ENCODE results near the gene TDRD3. TPM values are rescaled to one million over a fixed set of nuclear protein-coding genes. Genes with fewer than 3 reads are reported as not detected.

Gene TDRD3
- polyA plus RNA-seq, 1 of the 3 experiments (the other 2 are of a cell fraction), result 3.8 TPM

- Histone ChIP-seq H3K4me1 (ENCODE audit: control insufficient read depth in 1 of 2, insufficient read depth in 2 of 2, low read depth in 1 of 2, low read length in 1 of 2) (no peaks in the 10 kb centered on the region), H3K27me3 (ENCODE audit: insufficient read depth) (no peaks in the 10 kb centered on the region), H3K79me2 (ENCODE audit: insufficient read depth) (peaks cover 11% of the 10 kb centered on the region; the same call in 1 of the 2 replicates), H3K36me3 (replicated peaks in 1 of 2; ENCODE audit: control insufficient read depth in 1 of 2, insufficient read depth in 2 of 2, low read length in 1 of 2) (peaks cover 0 to 5% of the 10 kb centered on the region in 2 experiments), H3F3A (replicated peaks; ENCODE audit: insufficient read depth) (no peaks in the 10 kb centered on the region), H3K9me2 (no peaks in the 10 kb centered on the region), H3K4me2 (no peak overlapping the region), H3K9ac (no peak overlapping the region), H2AFZ (ENCODE audit: low read depth) (no peak overlapping the region), H3K4me3 (ENCODE audit: low read depth in 2 of 2, low read length in 1 of 2) (no peak overlapping the region), H3K27ac (ENCODE audit: low read depth in 2 of 2, low read length in 1 of 2) (no peak overlapping the region), H4K20me1 (ENCODE audit: insufficient read depth) (no peaks in the 10 kb centered on the region), H3K9me3 (no peaks in the 10 kb centered on the region)
- DNase-seq, result no peak
- POLR2A ChIA-PET, result no interaction called here
- TF ChIP-seq FOXJ3 (CRISPR knock-in tag; IDR thresholded peaks at IDR 0.05) (no peak), ELF1 (IDR thresholded peaks at IDR 0.05) (no peak), NFIC (IDR thresholded peaks at IDR 0.05; ENCODE audit: borderline replicate concordance) (no peak), GABPA (IDR thresholded peaks at IDR 0.05; ENCODE audit: low read depth) (no peak), MEF2A (IDR thresholded peaks at IDR 0.05; ENCODE audit: borderline replicate concordance, low read depth) (no peak)
- CTCF ChIA-PET, result interaction anchor here (1.1 to 1.3 kb wide), 2 partner anchors 24 to 658 kb away, joined by 3 to 5 read pairs; no protein-coding TSS in a partner anchor
- WGBS (ENCODE audit: low lambda C conversion rate), result 95% methylated on average over 1 of the region's 1 CpG
Observed at GRCh38 chr13:60441761-60442160, 44.7 kb downstream of the TDRD3 start.

DNA sequence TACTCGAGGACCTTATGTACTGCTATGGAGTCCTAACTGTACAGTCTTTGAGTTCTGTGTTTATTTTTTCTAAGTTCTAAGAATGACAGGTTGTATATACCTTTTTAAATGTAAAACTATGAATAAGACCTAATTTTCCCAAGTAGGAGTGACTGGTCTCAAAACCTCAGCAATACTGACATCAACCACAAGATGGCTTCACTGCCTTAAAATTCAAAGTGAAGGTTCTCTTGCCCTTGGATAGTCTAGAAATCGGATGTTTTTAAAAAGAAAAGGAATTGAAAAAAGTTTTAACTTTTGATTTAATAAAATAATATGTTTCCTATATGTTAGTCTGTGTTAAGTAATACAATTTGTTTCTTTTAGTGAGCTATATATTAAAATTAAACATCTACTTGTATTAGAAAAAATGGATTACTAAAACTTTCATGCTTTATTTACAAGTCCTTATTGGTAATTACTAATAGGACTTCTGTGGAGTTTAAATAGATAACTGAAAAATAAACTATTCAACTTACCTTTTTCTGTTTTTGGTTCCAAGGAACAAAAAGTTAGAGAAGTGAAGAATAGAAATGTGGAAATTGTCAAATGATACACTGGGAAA lies 52.0 kb downstream of the TDRD3 start:
- TF ChIP-seq SMC3 (IDR thresholded peaks at IDR 0.05; ENCODE audit: low read depth, low read length) (peak; percentile 51), CTCF (IDR thresholded peaks at IDR 0.05) (peak; percentile 76), RAD21 (IDR thresholded peaks at IDR 0.05; ENCODE audit: low read length) (peak; percentile 75), ELF1 (IDR thresholded peaks at IDR 0.05) (no peak), RCOR1 (IDR thresholded peaks at IDR 0.05; ENCODE audit: low read length) (no peak)
- no peaks in the 10 kb centered on the region for H3K4me1 ChIP-seq (ENCODE audit: control insufficient read depth in 1 of 2, insufficient read depth in 2 of 2, low read depth in 1 of 2, low read length in 1 of 2)
- H3K36me3 ChIP-seq (replicated peaks in 1 of 2; ENCODE audit: control insufficient read depth in 1 of 2, insufficient read depth in 2 of 2, low read length in 1 of 2), result no peaks in the 10 kb centered on the region
- H3K9me2 ChIP-seq, result no peaks in the 10 kb centered on the region
- H3K9ac ChIP-seq, result no peak overlapping the region
- ChIA-PET CTCF (interaction anchor here (0.6 to 3.1 kb wide), 20 partner anchors 10 to 1504 kb away, joined by 3 to 16 read pairs (median 3); partner anchors contain the start of gene TDRD3), POLR2A (no interaction called here)
- WGBS (ENCODE audit: low lambda C conversion rate), result 11% methylated on average over 2 of the region's 2 CpGs
- no peaks in the 10 kb centered on the region for H3K9me3 ChIP-seq
- no peak overlapping the region for H3K4me3 ChIP-seq (ENCODE audit: low read depth in 2 of 2, low read length in 1 of 2)
- H2AFZ ChIP-seq (ENCODE audit: low read depth), result no peak overlapping the region
- H3K27me3 ChIP-seq (ENCODE audit: insufficient read depth), result no peaks in the 10 kb centered on the region
- no peaks in the 10 kb centered on the region for H4K20me1 ChIP-seq (ENCODE audit: insufficient read depth)
- peaks cover 2% of the 10 kb centered on the region for H3F3A ChIP-seq (replicated peaks; ENCODE audit: insufficient read depth)
- no peak overlapping the region for H3K27ac ChIP-seq (ENCODE audit: low read depth in 2 of 2, low read length in 1 of 2)
- H3K79me2 ChIP-seq (ENCODE audit: insufficient read depth), result no peaks in the 10 kb centered on the region
- no peak overlapping the region for H3K4me2 ChIP-seq
- peak; percentile 24 for DNase-seq

DNA sequence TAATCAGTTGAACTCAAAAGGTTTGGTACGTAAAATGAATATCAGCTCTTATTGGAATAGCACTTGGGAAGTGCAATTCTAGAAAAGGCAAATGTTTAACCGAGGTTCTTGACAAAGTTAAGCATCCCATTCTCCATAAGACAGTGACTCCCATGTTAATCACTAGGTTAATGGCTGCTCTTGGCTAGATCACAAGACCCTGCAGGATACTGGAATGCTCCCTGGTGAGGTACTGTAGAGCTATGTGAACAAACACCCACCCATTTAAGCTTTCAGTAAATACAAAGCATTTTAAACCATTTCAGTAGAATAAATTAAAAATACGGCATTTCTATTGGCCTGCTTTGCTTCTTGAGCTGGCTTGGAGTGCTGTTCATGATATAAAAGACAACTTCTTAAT lies 56.5 kb downstream of the TDRD3 start:
- no peaks in the 10 kb centered on the region for H3K36me3 ChIP-seq (replicated peaks in 1 of 2; ENCODE audit: control insufficient read depth in 1 of 2, insufficient read depth in 2 of 2, low read length in 1 of 2)
- no peak for DNase-seq
- H3K27ac ChIP-seq (ENCODE audit: low read depth in 2 of 2, low read length in 1 of 2), result no peak overlapping the region
- ChIA-PET CTCF (interaction anchor here (0.9 to 1.8 kb wide), 3 partner anchors 10 to 1501 kb away, joined by 3 to 6 read pairs (median 4); no protein-coding TSS in a partner anchor), POLR2A (no interaction called here)
- H4K20me1 ChIP-seq (ENCODE audit: insufficient read depth), result no peaks in the 10 kb centered on the region
- 89% methylated on average over 3 of the region's 3 CpGs for WGBS (ENCODE audit: low lambda C conversion rate)
- no peaks in the 10 kb centered on the region for H3K4me1 ChIP-seq (ENCODE audit: control insufficient read depth in 1 of 2, insufficient read depth in 2 of 2, low read depth in 1 of 2, low read length in 1 of 2)
- H3F3A ChIP-seq (replicated peaks; ENCODE audit: insufficient read depth), result no peaks in the 10 kb centered on the region
- no peaks in the 10 kb centered on the region; the same call in 1 of the 2 replicates for H3K79me2 ChIP-seq (ENCODE audit: insufficient read depth)
- no peak overlapping the region for H3K9ac ChIP-seq
- no peaks in the 10 kb centered on the region for H3K9me3 ChIP-seq
- no peaks in the 10 kb centered on the region for H3K9me2 ChIP-seq
- no peak overlapping the region for H3K4me2 ChIP-seq
- H2AFZ ChIP-seq (ENCODE audit: low read depth), result no peak overlapping the region
- H3K27me3 ChIP-seq (ENCODE audit: insufficient read depth), result no peaks in the 10 kb centered on the region
- H3K4me3 ChIP-seq (ENCODE audit: low read depth in 2 of 2, low read length in 1 of 2), result no peak overlapping the region
- TF ChIP-seq TEAD4 (IDR thresholded peaks at IDR 0.05; ENCODE audit: borderline replicate concordance, insufficient read depth) (no peak), IRF3 (IDR thresholded peaks at IDR 0.05; ENCODE audit: low read depth, low read length) (no peak), USF1 (IDR thresholded peaks at IDR 0.05; ENCODE audit: borderline replicate concordance, low read depth) (no peak), YY1 (IDR thresholded peaks at IDR 0.05; ENCODE audit: low read depth) (no peak), MXI1 (IDR thresholded peaks at IDR 0.05; ENCODE audit: low read depth, low read length) (no peak), MEF2A (IDR thresholded peaks at IDR 0.05; ENCODE audit: borderline replicate concordance, low read depth) (no peak), SMC3 (IDR thresholded peaks at IDR 0.05; ENCODE audit: low read depth, low read length) (no peak), ELF1 (IDR thresholded peaks at IDR 0.05) (no peak), EZH2phosphoT487 (IDR thresholded peaks at IDR 0.05; ENCODE audit: borderline replicate concordance, low read depth) (no peak), TAF1 (IDR thresholded peaks at IDR 0.05; ENCODE audit: borderline replicate concordance, low read depth, low read length) (no peak), JUND (IDR thresholded peaks at IDR 0.05) (no peak)
